Measurements from ENCODE around the gene NOX3.
"Not testable (repeated sequence)": the region's sequence is repeated elsewhere in the genome, so short reads cannot be mapped to it uniquely, and the experiment has no call there.

The NOX3 gene

DNA sequence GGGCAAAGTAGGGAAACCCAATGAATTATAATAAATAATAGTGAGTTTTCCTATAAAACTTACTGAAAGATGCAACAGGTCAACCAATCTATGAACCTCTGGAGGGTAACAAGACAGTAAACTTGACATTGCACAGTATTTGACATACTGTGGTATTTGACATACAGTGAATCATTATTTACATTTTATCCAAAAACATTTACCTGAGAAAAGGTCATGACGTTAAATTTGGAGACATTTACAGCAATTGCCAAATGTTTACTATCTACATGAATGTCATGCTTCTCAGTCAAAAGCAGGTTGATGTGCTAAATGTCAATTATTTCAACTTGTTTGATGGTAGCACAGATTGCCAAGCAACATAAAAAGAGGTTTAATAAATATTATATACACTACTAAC is 35.8 kb upstream of the NOX3 start:
- peaks cover 13% of the 10 kb centered on the region for H3K4me1 ChIP-seq (ENCODE audit: control insufficient read depth, insufficient read depth, low read length)
- H3K27me3 ChIP-seq (ENCODE audit: control insufficient read depth, insufficient read depth, low read length), result no peaks in the 10 kb centered on the region
- H3K4me3 ChIP-seq (ENCODE audit: low read depth, low read length), result no peak overlapping the region
- H3K9ac ChIP-seq (ENCODE audit: low read depth, low read length), result no peak overlapping the region
- no peaks in the 10 kb centered on the region for H3K36me3 ChIP-seq (ENCODE audit: control insufficient read depth, insufficient read depth, low read length)
- H3K9me3 ChIP-seq (ENCODE audit: control insufficient read depth, insufficient read depth, low read length), result no peaks in the 10 kb centered on the region
- no peak overlapping the region for H3K27ac ChIP-seq (ENCODE audit: low read depth, low read length)

DNA sequence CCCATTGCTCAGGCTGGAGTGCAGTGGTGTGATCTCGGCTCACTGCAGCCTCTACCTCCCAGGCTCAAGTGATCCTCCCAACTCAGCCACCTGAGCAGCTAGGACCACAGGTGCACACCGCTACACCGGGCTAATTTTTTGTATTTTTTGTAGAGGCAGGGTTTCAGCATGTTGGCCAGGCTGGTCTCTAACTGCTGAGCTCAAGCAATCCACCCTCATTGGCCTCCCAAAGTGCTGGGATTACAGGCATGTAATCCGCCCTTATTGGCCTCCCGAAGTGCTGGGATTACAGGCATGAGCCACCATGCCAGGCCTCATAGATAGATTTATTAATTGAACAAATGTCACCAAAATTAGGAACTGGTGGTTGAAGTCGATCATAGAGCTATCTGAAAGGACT is 32.6 kb upstream of the NOX3 start:
- H3K9ac ChIP-seq (ENCODE audit: low read depth, low read length); H3K36me3 ChIP-seq (ENCODE audit: control insufficient read depth, insufficient read depth, low read length); H3K27ac ChIP-seq (ENCODE audit: low read depth, low read length); H3K4me1 ChIP-seq (ENCODE audit: control insufficient read depth, insufficient read depth, low read length); H3K9me3 ChIP-seq (ENCODE audit: control insufficient read depth, insufficient read depth, low read length); H3K27me3 ChIP-seq (ENCODE audit: control insufficient read depth, insufficient read depth, low read length); H3K4me3 ChIP-seq (ENCODE audit: low read depth, low read length): not testable (repeated sequence)

DNA sequence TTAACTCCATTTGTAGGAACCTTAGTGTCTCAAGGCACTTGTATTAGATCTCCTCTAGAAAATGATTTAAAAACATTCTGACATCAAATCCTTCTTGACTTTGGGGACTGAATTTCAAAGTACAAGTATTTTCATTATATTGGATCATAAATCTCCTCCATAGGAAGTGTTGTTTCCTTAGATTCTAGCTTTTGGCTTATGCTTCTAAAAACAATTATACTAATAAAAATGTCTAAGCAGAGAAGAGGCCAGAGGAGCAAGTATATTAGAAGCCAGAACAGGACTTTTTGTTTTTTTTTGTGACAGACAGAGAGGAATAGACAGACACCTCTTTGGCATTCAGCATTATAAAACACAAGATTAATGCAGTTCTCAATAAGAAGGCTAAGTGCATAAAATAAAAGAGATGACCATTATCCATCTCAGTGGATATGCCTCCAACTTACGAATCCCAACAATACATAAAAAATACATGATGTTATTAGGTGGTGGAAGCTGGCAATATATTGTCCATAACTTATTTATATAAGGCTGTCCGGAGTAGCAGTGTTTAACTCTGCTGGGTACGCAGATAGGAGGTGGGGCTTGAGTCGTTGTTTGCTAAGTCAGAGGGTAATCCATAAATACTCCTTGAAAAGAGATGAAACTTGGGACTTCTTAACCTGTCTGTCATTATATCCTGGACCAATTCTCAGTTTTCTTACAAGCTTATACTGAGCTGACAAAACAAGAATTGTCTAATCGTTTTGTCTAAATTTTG is 31.9 kb upstream of the NOX3 start:
- Histone ChIP-seq H3K27ac (ENCODE audit: low read depth, low read length) (no peak overlapping the region), H3K36me3 (ENCODE audit: control insufficient read depth, insufficient read depth, low read length) (no peaks in the 10 kb centered on the region), H3K9me3 (ENCODE audit: control insufficient read depth, insufficient read depth, low read length) (no peaks in the 10 kb centered on the region), H3K4me3 (ENCODE audit: low read depth, low read length) (no peak overlapping the region), H3K27me3 (ENCODE audit: control insufficient read depth, insufficient read depth, low read length) (no peaks in the 10 kb centered on the region), H3K9ac (ENCODE audit: low read depth, low read length) (no peak overlapping the region), H3K4me1 (ENCODE audit: control insufficient read depth, insufficient read depth, low read length) (no peaks in the 10 kb centered on the region)

DNA sequence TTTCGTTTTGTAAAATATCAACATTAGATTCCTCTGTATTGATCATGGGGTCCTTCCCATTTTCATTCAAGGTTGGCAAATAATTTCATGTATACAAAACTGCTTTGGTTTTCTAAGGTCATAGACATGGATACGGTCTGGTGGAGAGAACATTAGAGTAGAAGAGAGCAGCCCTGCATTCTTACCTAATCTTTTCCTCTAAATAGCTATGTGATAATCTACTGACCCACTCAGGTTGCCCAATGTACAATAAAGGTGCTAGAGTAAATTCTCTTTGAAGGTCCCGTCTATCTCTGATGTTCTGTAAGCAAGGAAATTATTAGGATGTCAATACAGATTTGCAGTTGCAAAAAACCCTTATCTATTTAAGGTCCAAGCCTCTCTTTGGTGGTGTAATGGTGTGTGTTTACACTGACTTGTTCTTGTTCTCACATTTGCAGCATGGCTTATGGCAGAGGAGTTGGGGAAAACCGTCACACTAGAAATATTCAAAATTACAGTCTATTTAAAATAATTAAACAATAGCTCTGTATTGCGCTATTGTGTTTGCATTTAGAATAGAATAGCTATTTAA is 31.2 kb upstream of the NOX3 start:
- no peak overlapping the region for H3K27ac ChIP-seq (ENCODE audit: low read depth, low read length)
- no peak overlapping the region for H3K9ac ChIP-seq (ENCODE audit: low read depth, low read length)
- H3K4me3 ChIP-seq (ENCODE audit: low read depth, low read length), result no peak overlapping the region
- H3K36me3 ChIP-seq (ENCODE audit: control insufficient read depth, insufficient read depth, low read length), result no peaks in the 10 kb centered on the region
- H3K9me3 ChIP-seq (ENCODE audit: control insufficient read depth, insufficient read depth, low read length), result no peaks in the 10 kb centered on the region
- no peaks in the 10 kb centered on the region for H3K27me3 ChIP-seq (ENCODE audit: control insufficient read depth, insufficient read depth, low read length)
- no peaks in the 10 kb centered on the region for H3K4me1 ChIP-seq (ENCODE audit: control insufficient read depth, insufficient read depth, low read length)

DNA sequence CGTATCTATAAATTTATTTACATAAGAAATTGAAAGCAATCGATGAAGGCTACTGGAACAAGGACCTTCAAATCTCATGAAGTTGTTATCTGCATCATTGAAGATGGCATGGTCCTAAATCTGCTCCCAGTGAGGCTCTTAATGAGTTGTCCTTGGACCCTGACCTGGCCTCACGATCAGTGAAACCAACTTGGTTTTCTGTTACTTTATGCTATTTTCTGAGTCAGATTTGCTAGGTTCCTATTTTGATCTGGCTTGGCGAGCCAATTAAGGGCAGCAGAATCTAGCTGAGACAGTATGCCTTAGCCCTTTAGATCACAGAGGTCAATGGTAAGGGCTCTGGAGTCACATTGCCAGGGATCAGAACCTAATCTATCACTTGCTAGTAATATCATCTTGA is 30.1 kb upstream of the NOX3 start:
- H3K27me3 ChIP-seq (ENCODE audit: control insufficient read depth, insufficient read depth, low read length), result no peaks in the 10 kb centered on the region
- no peaks in the 10 kb centered on the region for H3K4me1 ChIP-seq (ENCODE audit: control insufficient read depth, insufficient read depth, low read length)
- H3K9me3 ChIP-seq (ENCODE audit: control insufficient read depth, insufficient read depth, low read length), result no peaks in the 10 kb centered on the region
- H3K36me3 ChIP-seq (ENCODE audit: control insufficient read depth, insufficient read depth, low read length), result no peaks in the 10 kb centered on the region
- no peak overlapping the region for H3K4me3 ChIP-seq (ENCODE audit: low read depth, low read length)
- H3K9ac ChIP-seq (ENCODE audit: low read depth, low read length), result no peak overlapping the region
- H3K27ac ChIP-seq (ENCODE audit: low read depth, low read length), result no peak overlapping the region

DNA sequence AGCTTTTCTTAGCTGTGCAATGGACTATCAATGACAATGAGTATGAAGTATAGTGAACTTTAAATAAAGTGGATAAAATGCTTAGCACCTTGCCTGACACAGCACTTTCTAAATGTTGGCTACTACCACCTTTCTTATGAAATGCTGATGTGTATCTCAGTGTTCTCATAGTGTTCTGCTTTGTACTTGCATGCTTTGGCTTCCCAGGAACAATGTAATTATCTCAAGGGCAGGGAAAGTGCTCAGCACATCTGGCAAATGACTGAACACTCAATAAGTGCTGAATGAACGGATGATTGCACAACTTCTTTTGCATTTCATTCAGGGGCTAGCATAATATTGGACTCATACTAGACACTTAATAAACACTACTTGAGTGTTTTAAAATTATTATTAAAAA is 28.2 kb upstream of the NOX3 start:
- no peaks in the 10 kb centered on the region for H3K36me3 ChIP-seq (ENCODE audit: control insufficient read depth, insufficient read depth, low read length)
- H3K9me3 ChIP-seq (ENCODE audit: control insufficient read depth, insufficient read depth, low read length), result no peaks in the 10 kb centered on the region
- H3K27me3 ChIP-seq (ENCODE audit: control insufficient read depth, insufficient read depth, low read length), result no peaks in the 10 kb centered on the region
- H3K4me3 ChIP-seq (ENCODE audit: low read depth, low read length), result no peak overlapping the region
- H3K27ac ChIP-seq (ENCODE audit: low read depth, low read length), result no peak overlapping the region
- no peaks in the 10 kb centered on the region for H3K4me1 ChIP-seq (ENCODE audit: control insufficient read depth, insufficient read depth, low read length)
- H3K9ac ChIP-seq (ENCODE audit: low read depth, low read length), result no peak overlapping the region

DNA sequence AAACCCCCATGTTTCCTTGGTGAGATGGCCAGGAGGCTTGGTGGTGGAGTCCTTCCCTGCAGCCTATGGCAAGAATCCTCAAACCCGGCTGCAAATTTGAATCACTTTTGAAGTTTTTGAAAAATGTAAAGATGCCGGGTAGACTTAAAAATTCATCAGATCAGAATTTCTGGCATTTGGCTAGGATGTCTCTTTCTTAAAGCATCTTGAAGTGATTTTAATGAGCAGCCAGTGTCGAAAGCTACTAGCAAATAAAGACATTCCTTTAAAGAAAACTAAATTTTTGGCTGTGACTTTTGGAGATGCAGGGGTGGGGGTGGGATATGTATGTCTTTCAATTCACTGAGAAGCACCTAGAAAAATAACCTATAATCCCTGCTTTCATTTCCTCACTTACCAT is 25.6 kb upstream of the NOX3 start:
- H3K36me3 ChIP-seq (ENCODE audit: control insufficient read depth, insufficient read depth, low read length), result no peaks in the 10 kb centered on the region
- no peaks in the 10 kb centered on the region for H3K9me3 ChIP-seq (ENCODE audit: control insufficient read depth, insufficient read depth, low read length)
- no peak overlapping the region for H3K27ac ChIP-seq (ENCODE audit: low read depth, low read length)
- H3K4me3 ChIP-seq (ENCODE audit: low read depth, low read length), result no peak overlapping the region
- no peaks in the 10 kb centered on the region for H3K4me1 ChIP-seq (ENCODE audit: control insufficient read depth, insufficient read depth, low read length)
- no peak overlapping the region for H3K9ac ChIP-seq (ENCODE audit: low read depth, low read length)
- H3K27me3 ChIP-seq (ENCODE audit: control insufficient read depth, insufficient read depth, low read length), result no peaks in the 10 kb centered on the region

DNA sequence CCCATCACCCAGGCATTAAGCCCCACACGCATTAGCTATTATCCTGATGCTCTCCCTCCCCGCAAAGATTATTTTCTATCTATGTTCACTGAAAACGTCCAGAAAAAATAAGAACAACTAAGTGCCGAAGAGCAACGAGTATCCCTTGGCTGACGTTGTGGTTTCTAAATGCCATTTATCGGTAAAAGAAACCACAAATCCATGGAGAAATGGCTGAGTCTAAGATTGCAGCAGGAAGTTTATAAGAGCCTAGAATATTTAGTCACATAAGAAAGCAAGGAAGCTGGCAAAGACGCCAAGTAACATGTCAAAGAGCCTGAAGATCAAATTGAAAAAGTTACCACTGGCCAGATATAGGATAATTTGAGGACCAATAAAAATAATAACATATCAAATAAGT is 18.1 kb upstream of the NOX3 start:
- Histone ChIP-seq H3K27ac (ENCODE audit: low read depth, low read length) (no peak overlapping the region), H3K4me1 (ENCODE audit: control insufficient read depth, insufficient read depth, low read length) (no peaks in the 10 kb centered on the region), H3K4me3 (ENCODE audit: low read depth, low read length) (no peak overlapping the region), H3K9me3 (ENCODE audit: control insufficient read depth, insufficient read depth, low read length) (no peaks in the 10 kb centered on the region), H3K36me3 (ENCODE audit: control insufficient read depth, insufficient read depth, low read length) (no peaks in the 10 kb centered on the region), H3K27me3 (ENCODE audit: control insufficient read depth, insufficient read depth, low read length) (no peaks in the 10 kb centered on the region), H3K9ac (ENCODE audit: low read depth, low read length) (no peak overlapping the region)

DNA sequence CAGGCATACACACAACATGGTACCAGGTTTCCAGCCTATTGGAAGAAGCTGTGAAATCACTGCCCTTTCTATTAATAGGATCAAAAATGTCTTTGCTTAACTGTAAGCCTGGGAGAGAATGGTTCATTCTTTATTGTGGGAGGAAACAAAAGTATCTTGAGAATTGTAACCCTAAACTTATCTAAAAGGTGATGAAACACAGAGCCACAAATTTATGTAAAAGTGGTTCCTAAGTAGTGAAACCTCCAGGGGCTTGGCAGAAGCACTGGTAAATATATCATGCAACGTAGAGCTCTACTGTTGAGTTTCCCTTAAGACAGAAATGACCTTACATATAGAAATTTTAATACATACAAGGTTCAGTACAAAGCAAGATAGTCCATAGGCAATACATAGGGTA is 17.2 kb upstream of the NOX3 start:
- Histone ChIP-seq H3K27me3 (ENCODE audit: control insufficient read depth, insufficient read depth, low read length) (no peaks in the 10 kb centered on the region), H3K27ac (ENCODE audit: low read depth, low read length) (no peak overlapping the region), H3K4me3 (ENCODE audit: low read depth, low read length) (no peak overlapping the region)

DNA sequence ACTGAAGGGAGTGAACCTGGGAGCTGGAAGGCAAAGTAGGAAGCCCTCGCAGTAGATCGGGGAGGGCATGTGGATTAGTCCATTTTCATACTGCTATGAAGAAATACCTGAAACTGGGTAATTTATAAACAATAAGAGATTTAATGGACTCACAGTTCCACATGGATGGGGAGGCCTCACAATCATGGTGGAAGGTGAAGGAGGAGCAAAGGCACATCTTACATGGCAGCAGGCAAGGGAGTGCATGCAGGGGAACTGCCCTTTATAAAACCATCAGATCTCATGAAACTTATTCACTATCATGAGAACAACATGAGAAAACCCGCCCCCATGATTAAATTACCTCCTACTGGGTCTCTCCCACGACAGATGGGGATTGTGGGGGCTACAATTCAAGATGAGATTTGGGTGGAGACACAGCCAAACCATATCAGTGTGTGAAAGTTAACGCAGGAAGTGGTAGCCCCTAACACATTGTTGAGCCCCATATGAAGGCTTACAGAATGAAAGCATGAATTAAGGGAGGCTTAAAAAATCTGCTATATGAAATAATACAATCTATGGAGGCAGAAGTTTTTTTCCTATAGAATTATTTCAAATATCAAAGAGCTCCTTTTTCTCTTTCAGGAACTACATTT is 15.5 kb upstream of the NOX3 start:
- not testable (repeated sequence) for H3K36me3 ChIP-seq (ENCODE audit: control insufficient read depth, insufficient read depth, low read length); H3K27ac ChIP-seq (ENCODE audit: low read depth, low read length); H3K27me3 ChIP-seq (ENCODE audit: control insufficient read depth, insufficient read depth, low read length); H3K9me3 ChIP-seq (ENCODE audit: control insufficient read depth, insufficient read depth, low read length); H3K4me3 ChIP-seq (ENCODE audit: low read depth, low read length); H3K9ac ChIP-seq (ENCODE audit: low read depth, low read length); H3K4me1 ChIP-seq (ENCODE audit: control insufficient read depth, insufficient read depth, low read length)

More for the DNA sequence above, 17.2 kb upstream of the NOX3 start:
- no peaks in the 10 kb centered on the region for H3K9me3 ChIP-seq (ENCODE audit: control insufficient read depth, insufficient read depth, low read length)
- H3K36me3 ChIP-seq (ENCODE audit: control insufficient read depth, insufficient read depth, low read length), result no peaks in the 10 kb centered on the region
- H3K4me1 ChIP-seq (ENCODE audit: control insufficient read depth, insufficient read depth, low read length), result no peaks in the 10 kb centered on the region
- no peak overlapping the region for H3K9ac ChIP-seq (ENCODE audit: low read depth, low read length)

DNA sequence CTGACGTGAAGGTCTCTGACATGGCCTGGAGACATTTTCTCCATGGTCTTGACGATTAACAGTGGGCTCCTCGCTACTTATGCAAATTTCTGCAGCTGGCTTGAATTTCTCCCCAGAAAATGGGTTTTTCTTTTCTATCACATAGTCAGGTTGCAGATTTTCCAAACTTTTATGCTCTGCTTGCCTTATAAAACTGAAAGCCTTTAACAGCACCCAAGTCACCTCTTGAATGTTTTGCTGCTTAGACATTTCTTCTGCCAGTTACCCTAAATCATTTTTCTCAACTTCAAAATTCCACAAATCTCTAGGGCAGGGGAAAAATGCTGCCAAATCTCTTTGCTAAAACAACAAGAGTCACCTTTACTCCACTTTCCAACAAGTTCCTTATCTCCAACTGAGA is 12.9 kb upstream of the NOX3 start:
- H3K27me3 ChIP-seq (ENCODE audit: control insufficient read depth, insufficient read depth, low read length); H3K9ac ChIP-seq (ENCODE audit: low read depth, low read length); H3K4me3 ChIP-seq (ENCODE audit: low read depth, low read length); H3K9me3 ChIP-seq (ENCODE audit: control insufficient read depth, insufficient read depth, low read length); H3K4me1 ChIP-seq (ENCODE audit: control insufficient read depth, insufficient read depth, low read length); H3K27ac ChIP-seq (ENCODE audit: low read depth, low read length); H3K36me3 ChIP-seq (ENCODE audit: control insufficient read depth, insufficient read depth, low read length): not testable (repeated sequence)
